ENCODE measurements around the gene SRCIN1. TPM values are rescaled to one million over a fixed set of nuclear protein-coding genes. Genes with fewer than 3 reads are reported as not detected.

The SRCIN1 gene
- total RNA-seq, 2 experiments from 2014 or later: 0.06 TPM; not detected in 1

DNA sequence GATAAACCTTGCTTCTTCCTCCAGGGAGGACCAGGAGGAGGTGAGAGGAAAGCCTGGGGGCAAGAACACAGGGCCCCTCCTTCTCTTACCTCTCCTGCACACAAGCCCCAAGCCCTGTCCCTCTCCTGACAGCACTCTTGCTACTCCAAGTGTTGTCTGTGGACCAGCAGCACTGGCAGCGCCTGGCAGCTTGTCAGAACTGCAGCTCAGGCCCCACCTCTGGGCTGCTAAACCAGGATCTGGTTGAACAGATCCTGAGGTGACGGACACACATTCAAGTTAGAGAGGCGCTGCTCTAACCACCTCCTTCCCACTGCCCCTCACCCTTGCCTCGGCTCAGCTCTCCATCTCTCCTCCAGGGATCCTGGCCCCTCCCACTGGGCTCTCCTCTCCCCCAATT is 56.5 kb downstream of the SRCIN1 start:
- Mint-ChIP-seq H3K9me3 (no peaks in the 10 kb centered on the region), H3K27me3 (no peaks in the 10 kb centered on the region)
- CTCF ChIA-PET: interaction anchor here (6.4 kb wide), 1 partner anchor 9 kb away, joined by 34 read pairs; no protein-coding TSS in a partner anchor

DNA sequence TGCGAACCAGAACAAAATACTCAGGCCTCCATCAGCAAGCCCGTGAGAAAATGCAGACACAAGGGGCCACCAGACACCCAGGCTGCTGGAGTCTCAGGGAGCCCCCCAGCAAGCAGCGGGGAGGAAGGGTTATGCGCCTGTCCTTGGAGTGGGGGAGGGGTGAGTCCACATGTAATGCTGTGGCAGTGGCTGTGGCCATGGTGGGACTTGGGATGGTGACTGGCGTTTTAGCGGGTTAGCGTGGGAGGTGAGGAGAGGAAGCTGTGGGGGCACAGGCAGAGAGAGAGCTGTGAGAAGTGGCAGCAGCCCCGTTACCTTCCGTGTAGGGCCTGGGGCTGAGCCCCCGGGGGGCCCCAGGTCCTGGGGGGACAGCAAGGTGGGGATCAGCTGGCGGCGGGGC is 58.3 kb downstream of the SRCIN1 start:
- Mint-ChIP-seq H3K27ac (no peak overlapping the region), H3K4me3 (no peak overlapping the region), H3K4me1 (no peaks in the 10 kb centered on the region), H3K9me3 (no peaks in the 10 kb centered on the region), H3K36me3 (ENCODE audit: low read depth) (no peaks in the 10 kb centered on the region), H3K27me3 (no peaks in the 10 kb centered on the region)
- no peak for DNase-seq
- ChIA-PET CTCF (interaction anchor here (0.7 to 6.4 kb wide), 2 partner anchors 11 to 55 kb away, joined by 4 to 34 read pairs; no protein-coding TSS in a partner anchor), POLR2A (no interaction called here)

More for the DNA sequence above, 56.5 kb downstream of the SRCIN1 start:
- POLR2A ChIA-PET: no interaction called here
- Mint-ChIP-seq H3K27ac (no peak overlapping the region), H3K36me3 (ENCODE audit: low read depth) (no peaks in the 10 kb centered on the region), H3K4me1 (no peaks in the 10 kb centered on the region), H3K4me3 (no peak overlapping the region)
- DNase-seq: no peak

GRCh38 chr17:38546396-38546795 is 59.4 kb downstream of the SRCIN1 start:
- DNase-seq: no peak
- no peaks in the 10 kb centered on the region for H3K27me3 Mint-ChIP-seq
- H3K27ac Mint-ChIP-seq: no peak overlapping the region
- H3K36me3 Mint-ChIP-seq (ENCODE audit: low read depth): no peaks in the 10 kb centered on the region
- no peak overlapping the region for H3K4me3 Mint-ChIP-seq
- H3K4me1 Mint-ChIP-seq: no peaks in the 10 kb centered on the region
- no peaks in the 10 kb centered on the region for H3K9me3 Mint-ChIP-seq
- CTCF ChIA-PET: interaction anchor here (0.5 to 6.4 kb wide), 3 partner anchors 10 to 78 kb away, joined by 4 to 34 read pairs (median 4); no protein-coding TSS in a partner anchor
- POLR2A ChIA-PET: no interaction called here

DNA sequence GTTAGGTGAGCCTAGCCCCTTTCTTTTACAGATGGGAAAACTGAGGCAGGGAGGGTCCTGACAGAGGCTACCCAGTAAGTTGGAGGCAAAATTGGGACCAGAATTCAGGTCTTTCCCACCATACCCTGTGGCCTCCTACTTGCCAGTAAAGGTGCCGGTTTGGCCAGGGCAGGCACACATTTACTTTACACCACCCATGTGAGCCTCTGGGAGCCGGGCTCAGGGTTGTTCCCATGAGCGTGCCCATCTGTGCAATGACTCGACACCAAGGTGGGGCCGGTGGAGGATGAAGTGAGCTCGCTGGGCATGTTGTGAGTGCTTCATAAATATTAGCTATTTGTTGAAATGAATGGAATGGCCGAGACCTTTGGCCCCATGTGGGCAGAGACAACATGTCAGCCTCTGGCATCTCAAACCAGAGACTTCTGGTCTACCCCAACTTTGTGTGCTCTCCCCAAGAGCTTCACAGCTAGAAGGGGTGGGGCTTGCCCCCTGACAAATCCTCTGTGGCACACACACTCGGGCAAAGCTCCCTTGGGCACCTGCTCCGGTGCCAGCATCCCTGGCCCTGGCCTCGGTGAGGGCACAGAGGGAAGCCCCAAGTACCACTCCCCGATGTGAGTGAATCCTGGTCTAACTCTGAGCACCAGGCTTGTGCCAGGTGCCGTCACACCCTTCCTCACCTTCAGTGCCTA is 60.1 kb downstream of the SRCIN1 start:
- no peak overlapping the region for H3K27ac Mint-ChIP-seq
- CTCF ChIA-PET: interaction anchor here (0.5 to 6.4 kb wide), 4 partner anchors 10 to 79 kb away, joined by 3 to 34 read pairs (median 4); no protein-coding TSS in a partner anchor
- H3K4me1 Mint-ChIP-seq: no peaks in the 10 kb centered on the region
- POLR2A ChIA-PET: no interaction called here
- no peak for DNase-seq
- H3K4me3 Mint-ChIP-seq: no peak overlapping the region
- no peaks in the 10 kb centered on the region for H3K27me3 Mint-ChIP-seq
- H3K9me3 Mint-ChIP-seq: no peaks in the 10 kb centered on the region
- no peaks in the 10 kb centered on the region for H3K36me3 Mint-ChIP-seq (ENCODE audit: low read depth)

DNA sequence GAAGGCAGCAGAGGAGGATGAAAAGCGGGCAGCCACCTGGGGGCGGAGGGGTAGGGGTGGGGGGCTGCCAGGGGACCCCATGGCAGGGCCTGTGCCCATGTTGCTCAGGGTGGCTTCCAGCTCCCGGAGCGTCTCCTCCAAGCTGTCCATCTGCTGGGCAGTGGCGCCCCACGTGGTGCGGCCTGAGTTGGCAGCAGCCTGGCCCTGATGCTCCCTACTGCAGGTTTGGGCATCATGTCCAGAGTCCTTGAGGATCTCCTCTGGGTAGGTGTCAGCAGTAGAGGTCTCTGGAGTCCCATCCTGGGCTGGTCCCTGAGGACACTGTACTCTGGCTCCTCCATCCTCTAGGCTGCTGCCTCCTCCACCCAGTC is 60.9 kb downstream of the SRCIN1 start:
- H3K9me3 Mint-ChIP-seq: no peaks in the 10 kb centered on the region
- ChIA-PET POLR2A (no interaction called here), CTCF (interaction anchor here (0.7 to 6.4 kb wide), 3 partner anchors 10 to 14 kb away, joined by 3 to 34 read pairs (median 4); no protein-coding TSS in a partner anchor)
- H3K27ac Mint-ChIP-seq: no peak overlapping the region
- no peaks in the 10 kb centered on the region for H3K4me1 Mint-ChIP-seq
- no peaks in the 10 kb centered on the region for H3K36me3 Mint-ChIP-seq (ENCODE audit: low read depth)
- no peaks in the 10 kb centered on the region for H3K27me3 Mint-ChIP-seq
- no peak overlapping the region for H3K4me3 Mint-ChIP-seq
- no peak for DNase-seq

- POLR2A ChIA-PET: no interaction called here
- Mint-ChIP-seq H3K27me3 (no peaks in the 10 kb centered on the region), H3K36me3 (ENCODE audit: low read depth) (no peaks in the 10 kb centered on the region), H3K27ac (no peak overlapping the region), H3K4me1 (no peaks in the 10 kb centered on the region), H3K9me3 (no peaks in the 10 kb centered on the region), H3K4me3 (no peak overlapping the region)
- no peak for DNase-seq
- CTCF ChIA-PET: interaction anchor here (0.6 to 6.4 kb wide), 3 partner anchors 10 to 29 kb away, joined by 3 to 34 read pairs (median 5); no protein-coding TSS in a partner anchor
These were observed 61.4 kb downstream of the SRCIN1 start for GRCh38 chr17:38544175-38544838.

DNA sequence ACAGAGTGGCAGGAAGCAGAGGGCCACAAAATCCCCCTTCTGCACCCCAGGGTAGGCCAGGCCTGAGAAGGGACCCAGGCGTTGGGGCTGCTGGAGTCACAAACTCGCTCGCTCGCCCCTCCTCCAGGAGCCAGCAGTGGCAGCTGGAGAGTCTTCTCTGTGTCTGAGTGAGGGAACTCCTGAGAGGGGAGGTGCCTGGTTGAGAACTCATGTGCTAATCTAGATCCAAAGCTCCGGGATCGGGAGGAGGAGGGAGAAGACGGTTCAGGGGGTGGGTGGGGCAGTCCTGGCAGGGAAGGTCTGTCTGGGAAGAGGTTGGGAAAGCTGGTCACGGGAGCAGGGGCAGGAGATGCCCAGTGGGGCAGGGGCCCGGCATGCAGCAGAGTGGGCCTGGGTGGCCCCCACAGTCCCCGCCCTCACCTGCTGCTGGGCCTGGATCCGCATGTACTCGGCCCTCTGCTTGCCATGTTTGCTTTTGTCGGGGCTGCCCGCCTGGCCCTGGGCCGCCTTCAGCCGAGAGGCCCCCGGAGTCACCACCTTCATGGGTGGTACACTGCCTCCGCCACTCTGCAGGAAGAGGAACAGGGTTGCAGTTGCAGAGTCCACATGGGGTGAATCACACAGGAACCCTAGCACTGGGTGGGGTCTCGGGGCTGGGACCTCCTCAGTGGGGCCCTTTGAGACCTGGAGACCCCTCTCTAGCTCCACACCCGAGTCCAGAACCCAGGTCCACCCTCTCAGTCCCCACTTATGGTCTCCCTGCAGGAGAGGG is 62.2 kb downstream of the SRCIN1 start:
- POLR2A ChIA-PET: no interaction called here
- Mint-ChIP-seq H3K27ac (no peak overlapping the region), H3K36me3 (ENCODE audit: low read depth) (no peaks in the 10 kb centered on the region), H3K9me3 (no peaks in the 10 kb centered on the region), H3K4me3 (no peak overlapping the region), H3K27me3 (no peaks in the 10 kb centered on the region), H3K4me1 (no peaks in the 10 kb centered on the region)
- DNase-seq: no peak
- CTCF ChIA-PET: interaction anchor here (0.6 to 1.3 kb wide), 3 partner anchors 9 to 28 kb away, joined by 3 to 5 read pairs (median 3); no protein-coding TSS in a partner anchor

GRCh38 chr17:38542286-38542685 is 63.5 kb downstream of the SRCIN1 start:
- ChIA-PET POLR2A (no interaction called here), CTCF (interaction anchor here (1.0 to 1.3 kb wide), 2 partner anchors 12 to 127 kb away, joined by 3 read pairs; no protein-coding TSS in a partner anchor)

GRCh38 chr17:38541281-38541680 is 64.5 kb downstream of the SRCIN1 start:
- CTCF ChIA-PET: no interaction called here
- Mint-ChIP-seq H3K27ac (peak overlapping the region; percentile 41), H3K4me1 (no peaks in the 10 kb centered on the region), H3K4me3 (no peak overlapping the region), H3K36me3 (ENCODE audit: low read depth) (no peaks in the 10 kb centered on the region), H3K27me3 (no peaks in the 10 kb centered on the region), H3K9me3 (no peaks in the 10 kb centered on the region)
- POLR2A ChIA-PET: no interaction called here
- DNase-seq: no peak

More at GRCh38 chr17:38542286-38542685, 63.5 kb downstream of the SRCIN1 start:
- no peaks in the 10 kb centered on the region for H3K9me3 Mint-ChIP-seq
- no peaks in the 10 kb centered on the region for H3K27me3 Mint-ChIP-seq
- DNase-seq: no peak
- no peaks in the 10 kb centered on the region for H3K4me1 Mint-ChIP-seq
- no peak overlapping the region for H3K4me3 Mint-ChIP-seq
- no peak overlapping the region for H3K27ac Mint-ChIP-seq
- H3K36me3 Mint-ChIP-seq (ENCODE audit: low read depth): no peaks in the 10 kb centered on the region

DNA sequence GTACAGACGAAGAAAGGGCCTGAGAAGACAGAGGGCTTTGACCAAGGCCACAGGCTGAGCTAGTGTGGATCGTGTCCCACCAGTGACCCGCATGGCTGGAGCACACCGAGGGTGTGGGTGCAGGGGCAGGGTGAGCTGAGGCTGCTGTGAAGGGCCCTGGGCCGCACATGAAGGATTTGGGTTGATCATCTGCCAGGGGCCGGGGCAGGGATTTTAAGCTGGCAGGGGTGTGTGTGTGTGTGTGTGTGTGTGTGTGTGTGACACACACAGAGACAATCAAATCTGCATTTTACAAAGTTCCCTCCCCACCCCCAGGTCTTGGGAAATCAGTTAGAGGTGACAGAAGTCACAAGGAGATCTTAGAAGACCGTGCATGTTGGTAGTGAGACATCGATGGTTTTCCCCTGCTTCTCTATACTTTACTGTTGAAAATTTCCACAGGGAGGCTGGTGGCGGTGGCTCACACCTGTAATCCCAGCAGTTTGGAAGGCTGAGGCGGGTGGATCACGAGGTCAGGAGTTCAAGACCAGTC is 65.2 kb downstream of the SRCIN1 start:
- CTCF ChIA-PET: interaction anchor here (1.6 kb wide), 1 partner anchor 127 kb away, joined by 3 read pairs; no protein-coding TSS in a partner anchor
- peaks cover 2% of the 10 kb centered on the region for H3K27me3 Mint-ChIP-seq
- POLR2A ChIA-PET: no interaction called here

GRCh38 chr17:38539386-38539785 is 66.4 kb downstream of the SRCIN1 start:
- Mint-ChIP-seq H3K36me3 (ENCODE audit: low read depth) (no peaks in the 10 kb centered on the region), H3K9me3 (no peaks in the 10 kb centered on the region), H3K4me1 (no peaks in the 10 kb centered on the region), H3K27me3 (peaks cover 3% of the 10 kb centered on the region), H3K27ac (no peak overlapping the region), H3K4me3 (no peak overlapping the region)
- ChIA-PET POLR2A (no interaction called here), CTCF (interaction anchor here (1.6 kb wide), 1 partner anchor 128 kb away, joined by 3 read pairs; no protein-coding TSS in a partner anchor)
- no peak for DNase-seq

More for the DNA sequence above, 65.2 kb downstream of the SRCIN1 start:
- Mint-ChIP-seq H3K9me3 (no peaks in the 10 kb centered on the region), H3K27ac (no peak overlapping the region), H3K36me3 (ENCODE audit: low read depth) (no peaks in the 10 kb centered on the region), H3K4me3 (no peak overlapping the region), H3K4me1 (no peaks in the 10 kb centered on the region)
- DNase-seq: no peak

GRCh38 chr17:38538906-38539305 is 66.8 kb downstream of the SRCIN1 start:
- Mint-ChIP-seq H3K9me3 (no peaks in the 10 kb centered on the region), H3K4me3 (no peak overlapping the region), H3K27ac (no peak overlapping the region), H3K27me3 (peaks cover 3% of the 10 kb centered on the region), H3K4me1 (no peaks in the 10 kb centered on the region), H3K36me3 (ENCODE audit: low read depth) (no peaks in the 10 kb centered on the region)
- DNase-seq: no peak
- ChIA-PET CTCF (no interaction called here), POLR2A (no interaction called here)

Measured in activated CD4-positive, alpha-beta T cell treated with anti-CD3 and anti-CD28 coated beads, Interleukin-2, amount 10 ng/mL, durations not matched to agents 7 days and 5 days (primary cell).